Measurements from ENCODE around the gene RHAG. TPM values are rescaled to one million over a fixed set of nuclear protein-coding genes. Genes with fewer than 3 reads are reported as not detected.
"Not testable (repeated sequence)": the region's sequence is repeated elsewhere in the genome, so short reads cannot be mapped to it uniquely, and the experiment has no call there.

RHAG gene
- total RNA-seq, 3 donors from 2014 or later = 0.22 to 0.32 TPM; not detected in 1

DNA sequence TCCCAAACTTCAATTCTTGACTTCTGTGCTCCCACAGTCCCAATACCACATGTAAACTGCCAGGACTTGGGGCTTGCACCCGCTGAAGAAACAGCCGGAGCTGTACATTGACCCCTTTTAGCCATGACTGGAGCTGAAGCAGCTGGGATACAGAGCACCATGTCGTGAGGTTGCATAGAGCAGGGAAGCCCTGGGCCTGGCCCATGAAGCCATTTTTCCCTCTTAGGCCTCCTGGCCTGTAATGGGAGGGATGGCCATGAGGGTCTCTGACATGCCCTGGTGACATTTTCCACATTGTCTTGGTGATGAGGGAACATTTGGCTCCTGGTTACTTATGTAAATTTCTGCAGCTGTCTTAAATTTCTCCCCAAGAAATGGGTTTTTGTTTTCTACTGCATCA is 9.8 kb downstream of the RHAG start:
- no peak for DNase-seq
- Mint-ChIP-seq H3K4me1 (ENCODE audit: low read depth) (no peaks in the 10 kb centered on the region), H3K27me3 (ENCODE audit: low read depth) (no peaks in the 10 kb centered on the region), H3K36me3 (ENCODE audit: insufficient read depth) (no peaks in the 10 kb centered on the region), H3K4me3 (no peak overlapping the region), H3K9me3 (peaks cover 3% of the 10 kb centered on the region)
- no peak for ATAC-seq

GRCh38 chr6:49618257-49618656 is 18.4 kb downstream of the RHAG start:
- Mint-ChIP-seq H3K4me3 (no peak overlapping the region), H3K36me3 (ENCODE audit: insufficient read depth) (no peaks in the 10 kb centered on the region), H3K27me3 (ENCODE audit: low read depth) (no peaks in the 10 kb centered on the region), H3K9me3 (no peaks in the 10 kb centered on the region), H3K4me1 (ENCODE audit: low read depth) (no peaks in the 10 kb centered on the region)
- DNase-seq (no peak), ATAC-seq (no peak)

DNA sequence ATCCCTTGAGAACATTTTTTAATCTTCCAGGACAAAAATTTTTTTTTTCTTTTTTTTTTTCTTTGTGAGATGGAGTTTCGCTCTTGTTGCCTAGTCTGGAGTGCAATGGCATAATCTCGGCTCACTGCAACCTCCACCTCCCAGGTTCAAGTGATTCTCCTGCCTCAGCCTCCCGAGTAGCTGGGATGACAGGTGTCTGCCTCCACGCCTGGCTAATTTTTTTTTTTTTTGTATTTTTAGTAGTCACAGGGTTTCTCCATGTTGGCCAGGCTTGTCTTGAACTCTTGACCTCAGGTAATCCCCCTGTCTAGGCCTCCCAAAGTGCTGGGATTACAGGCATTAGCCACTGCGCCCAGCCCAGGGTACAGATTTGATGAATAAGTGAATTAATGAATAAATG is 22.5 kb downstream of the RHAG start:
- not testable (repeated sequence) for H3K9me3 Mint-ChIP-seq; H3K4me3 Mint-ChIP-seq; H3K4me1 Mint-ChIP-seq (ENCODE audit: low read depth); H3K36me3 Mint-ChIP-seq (ENCODE audit: insufficient read depth); DNase-seq; H3K27me3 Mint-ChIP-seq (ENCODE audit: low read depth); ATAC-seq

DNA sequence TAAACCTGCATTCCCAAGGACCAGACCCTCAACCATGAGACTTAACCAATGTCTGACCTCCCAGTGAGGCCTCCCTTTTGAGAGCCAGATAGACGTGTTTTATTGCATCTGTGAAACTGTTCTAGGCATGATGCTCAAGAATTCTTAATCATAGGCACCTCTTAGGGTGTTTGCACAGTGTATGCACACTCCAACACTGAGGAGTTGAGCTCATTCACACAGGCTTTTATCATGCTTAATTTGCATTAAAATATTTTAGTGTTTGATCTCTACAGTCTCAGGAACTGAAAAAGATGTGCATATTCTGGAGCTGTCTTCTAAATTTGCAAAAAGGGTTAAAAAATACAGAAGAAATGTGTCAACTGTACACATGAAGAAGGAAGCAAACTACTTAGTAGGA is 27.4 kb downstream of the RHAG start:
- Mint-ChIP-seq H3K9me3 (no peaks in the 10 kb centered on the region), H3K27me3 (ENCODE audit: low read depth) (peaks cover 7% of the 10 kb centered on the region), H3K4me3 (no peak overlapping the region), H3K4me1 (ENCODE audit: low read depth) (no peaks in the 10 kb centered on the region), H3K36me3 (ENCODE audit: insufficient read depth) (no peaks in the 10 kb centered on the region)
- ATAC-seq (no peak), DNase-seq (no peak)

DNA sequence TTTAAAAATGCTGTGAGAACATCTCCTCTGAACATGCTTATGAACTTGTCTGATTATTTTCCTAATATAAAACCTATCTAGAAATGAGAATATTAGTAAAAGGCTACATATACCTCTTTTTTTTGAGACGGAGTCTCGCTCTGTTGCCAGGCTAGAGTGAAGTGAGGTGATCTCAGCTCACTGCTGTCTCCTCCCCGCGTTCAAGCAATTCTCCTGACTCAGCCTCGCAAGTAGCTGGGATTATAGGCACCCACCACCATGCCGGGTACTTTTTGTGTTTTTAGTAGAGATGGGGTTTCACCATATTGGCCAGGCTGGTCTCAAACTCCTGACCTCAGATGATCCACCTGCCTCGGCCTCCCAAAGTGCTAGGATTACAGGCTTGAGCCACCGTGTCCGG is 28.4 kb downstream of the RHAG start:
- DNase-seq; H3K4me3 Mint-ChIP-seq; H3K9me3 Mint-ChIP-seq; H3K27me3 Mint-ChIP-seq (ENCODE audit: low read depth); H3K36me3 Mint-ChIP-seq (ENCODE audit: insufficient read depth); H3K4me1 Mint-ChIP-seq (ENCODE audit: low read depth); ATAC-seq: not testable (repeated sequence)

DNA sequence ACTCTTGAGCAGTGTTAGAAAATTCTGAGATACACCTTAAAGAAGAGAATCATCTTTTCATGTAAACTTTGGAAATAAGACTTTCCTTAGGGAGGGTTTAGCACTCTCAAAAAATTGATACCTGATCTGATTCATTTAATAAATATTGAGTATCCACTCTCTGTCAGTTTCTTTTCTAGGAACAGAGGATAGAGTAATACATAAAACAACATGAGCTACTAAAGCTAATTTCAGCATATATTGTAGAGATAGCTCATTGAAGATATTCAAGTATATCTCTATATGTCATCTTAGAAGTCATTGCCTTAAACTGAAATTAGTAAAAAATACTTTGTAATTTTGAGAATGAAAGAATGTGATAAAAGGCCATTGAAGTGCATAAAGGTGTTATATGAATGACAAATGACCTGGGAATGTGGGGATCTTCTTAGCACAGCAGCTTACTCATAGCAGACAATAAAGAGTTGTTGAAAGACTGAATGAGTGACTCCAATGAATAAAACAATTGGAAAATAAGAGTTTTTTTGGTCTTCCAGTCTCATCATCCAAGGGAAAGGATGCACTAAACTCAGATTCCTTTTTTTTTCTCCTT is 29.2 kb downstream of the RHAG start:
- ATAC-seq (no peak), DNase-seq (no peak)
- Mint-ChIP-seq H3K4me1 (ENCODE audit: low read depth) (no peaks in the 10 kb centered on the region), H3K9me3 (no peaks in the 10 kb centered on the region), H3K36me3 (ENCODE audit: insufficient read depth) (no peaks in the 10 kb centered on the region), H3K4me3 (no peak overlapping the region), H3K27me3 (ENCODE audit: low read depth) (peaks cover 7% of the 10 kb centered on the region)

DNA sequence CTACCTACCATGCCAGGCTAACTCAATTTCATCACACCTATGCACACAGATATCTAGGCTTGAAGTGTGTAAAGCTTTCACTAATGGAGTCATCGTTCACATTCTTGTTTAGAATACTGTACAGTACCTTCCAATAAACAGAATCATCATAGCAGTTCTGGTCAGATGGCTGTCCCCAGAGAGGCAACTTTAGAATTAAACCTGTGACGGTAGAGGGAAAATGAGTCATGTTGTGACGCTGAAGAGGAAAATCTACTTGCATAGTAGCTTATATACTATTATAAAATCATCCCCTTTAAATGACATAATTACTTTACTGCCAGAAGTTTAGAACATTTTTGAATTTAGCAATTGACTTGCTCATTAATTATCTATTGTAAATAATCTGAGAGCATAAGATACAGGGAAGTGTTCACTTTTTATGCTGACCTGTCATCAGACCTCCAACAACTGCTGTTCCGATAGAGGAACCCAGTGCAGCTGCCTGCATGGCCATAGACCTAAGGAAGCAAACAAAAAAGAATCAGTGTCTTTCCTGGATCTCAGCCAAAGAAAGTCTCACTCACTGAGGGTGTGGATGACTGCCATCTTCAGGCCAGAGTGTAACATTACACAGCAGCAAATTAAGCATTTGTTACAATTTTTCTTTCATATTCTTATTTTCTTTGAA is 29.8 kb downstream of the RHAG start:
- no peaks in the 10 kb centered on the region for H3K36me3 Mint-ChIP-seq (ENCODE audit: insufficient read depth)
- H3K9me3 Mint-ChIP-seq = no peaks in the 10 kb centered on the region
- DNase-seq (no peak), ATAC-seq (peak in 1 of 2 donors; percentile 41)
- H3K27me3 Mint-ChIP-seq (ENCODE audit: low read depth) = peaks cover 7% of the 10 kb centered on the region
- no peaks in the 10 kb centered on the region for H3K4me1 Mint-ChIP-seq (ENCODE audit: low read depth)
- no peak overlapping the region for H3K4me3 Mint-ChIP-seq

- ATAC-seq; H3K27me3 Mint-ChIP-seq (ENCODE audit: low read depth); DNase-seq: not testable (repeated sequence)
Observed at GRCh38 chr6:49604080-49604479, 32.6 kb downstream of the RHAG start.

DNA sequence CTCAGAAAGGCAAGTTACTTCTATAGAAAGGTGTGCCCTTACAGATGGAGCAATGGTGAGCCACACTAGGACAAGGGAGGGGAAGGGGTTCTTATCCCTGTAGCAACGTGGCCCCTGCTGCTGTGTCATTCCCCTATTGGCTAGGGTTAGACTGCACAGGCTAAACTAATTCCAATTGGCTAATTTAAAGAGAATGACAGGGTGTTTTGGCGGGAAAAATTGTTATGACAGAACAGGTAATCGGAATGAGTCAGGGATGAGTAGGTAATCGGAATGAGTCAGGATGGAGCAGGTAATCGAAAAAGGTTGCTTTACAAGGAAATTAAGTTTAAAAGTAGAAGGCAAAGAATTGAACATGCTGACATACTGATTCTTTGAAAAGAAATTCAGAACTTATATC is 49.4 kb downstream of the RHAG start:
- H3K9me3 Mint-ChIP-seq; H3K4me1 Mint-ChIP-seq (ENCODE audit: low read depth); DNase-seq; H3K27me3 Mint-ChIP-seq (ENCODE audit: low read depth); H3K36me3 Mint-ChIP-seq (ENCODE audit: insufficient read depth); ATAC-seq; H3K4me3 Mint-ChIP-seq: not testable (repeated sequence)

More at GRCh38 chr6:49604080-49604479, 32.6 kb downstream of the RHAG start:
- H3K4me1 Mint-ChIP-seq (ENCODE audit: low read depth); H3K4me3 Mint-ChIP-seq; H3K9me3 Mint-ChIP-seq; H3K36me3 Mint-ChIP-seq (ENCODE audit: insufficient read depth): not testable (repeated sequence)

DNA sequence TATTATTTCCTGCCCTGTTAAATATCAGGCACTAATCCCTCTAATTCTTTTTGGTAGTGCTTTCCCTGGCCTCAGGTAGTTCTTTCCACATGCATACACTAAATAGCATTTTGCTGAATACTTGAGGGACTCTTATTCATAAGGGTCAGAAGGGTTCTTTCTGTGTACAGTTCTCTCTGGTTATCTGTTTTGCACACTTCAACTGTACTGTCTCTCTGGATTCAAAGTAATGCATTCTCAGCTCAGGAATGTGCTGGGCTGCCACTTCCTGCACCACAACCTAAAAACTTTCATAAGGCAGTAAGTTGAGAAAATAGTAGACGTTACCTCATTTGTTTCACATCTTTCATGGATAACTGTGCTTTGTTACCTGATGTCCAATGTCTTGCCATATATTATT is 54.1 kb downstream of the RHAG start:
- ATAC-seq (no peak), DNase-seq (no peak)
- Mint-ChIP-seq H3K36me3 (ENCODE audit: insufficient read depth) (no peaks in the 10 kb centered on the region), H3K4me3 (no peak overlapping the region), H3K9me3 (peaks cover 4% of the 10 kb centered on the region), H3K27me3 (ENCODE audit: low read depth) (peaks cover 2% of the 10 kb centered on the region), H3K4me1 (ENCODE audit: low read depth) (no peaks in the 10 kb centered on the region)

GRCh38 chr6:49579649-49580048 is 57.0 kb downstream of the RHAG start:
- ATAC-seq (no peak), DNase-seq (no peak)
- H3K36me3 Mint-ChIP-seq (ENCODE audit: insufficient read depth) = no peaks in the 10 kb centered on the region
- H3K4me1 Mint-ChIP-seq (ENCODE audit: low read depth) = no peaks in the 10 kb centered on the region
- peaks cover 2% of the 10 kb centered on the region for H3K27me3 Mint-ChIP-seq (ENCODE audit: low read depth)
- H3K4me3 Mint-ChIP-seq = no peak overlapping the region
- H3K9me3 Mint-ChIP-seq = peaks cover 4% of the 10 kb centered on the region

GRCh38 chr6:49576618-49577017 is 60.0 kb downstream of the RHAG start:
- peaks cover 4% of the 10 kb centered on the region for H3K9me3 Mint-ChIP-seq
- no peaks in the 10 kb centered on the region for H3K4me1 Mint-ChIP-seq (ENCODE audit: low read depth)
- no peak for ATAC-seq
- no peak for DNase-seq
- no peak overlapping the region for H3K4me3 Mint-ChIP-seq
- no peaks in the 10 kb centered on the region for H3K36me3 Mint-ChIP-seq (ENCODE audit: insufficient read depth)
- peaks cover 2% of the 10 kb centered on the region for H3K27me3 Mint-ChIP-seq (ENCODE audit: low read depth)

- ATAC-seq (no peak), DNase-seq (no peak)
- Mint-ChIP-seq H3K9me3 (no peaks in the 10 kb centered on the region), H3K36me3 (ENCODE audit: insufficient read depth) (no peaks in the 10 kb centered on the region), H3K4me3 (no peak overlapping the region), H3K4me1 (ENCODE audit: low read depth) (no peaks in the 10 kb centered on the region), H3K27me3 (ENCODE audit: low read depth) (peaks cover 7% of the 10 kb centered on the region)
Observed at GRCh38 chr6:49570474-49571079, 66.1 kb downstream of the RHAG start.

DNA sequence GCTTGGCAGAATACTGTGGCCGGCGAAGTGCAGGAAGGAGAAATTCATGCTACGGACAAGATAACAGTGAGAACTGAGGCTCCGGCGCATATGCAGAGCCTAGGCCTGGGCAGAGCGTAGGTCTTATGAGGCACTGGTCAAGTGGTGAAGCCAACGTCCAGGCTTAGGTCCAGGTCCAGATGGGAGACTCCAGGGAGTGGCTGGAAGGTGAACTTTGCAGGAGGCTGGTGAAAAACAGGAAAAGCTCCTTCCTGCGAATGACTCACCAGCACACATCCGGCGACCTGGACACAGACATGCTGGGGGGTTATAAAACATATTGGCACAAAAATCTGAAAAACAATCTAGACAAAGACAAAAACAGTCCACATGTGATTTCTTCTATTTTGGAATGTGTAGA is 70.8 kb downstream of the RHAG start:
- ATAC-seq = no peak

DNA sequence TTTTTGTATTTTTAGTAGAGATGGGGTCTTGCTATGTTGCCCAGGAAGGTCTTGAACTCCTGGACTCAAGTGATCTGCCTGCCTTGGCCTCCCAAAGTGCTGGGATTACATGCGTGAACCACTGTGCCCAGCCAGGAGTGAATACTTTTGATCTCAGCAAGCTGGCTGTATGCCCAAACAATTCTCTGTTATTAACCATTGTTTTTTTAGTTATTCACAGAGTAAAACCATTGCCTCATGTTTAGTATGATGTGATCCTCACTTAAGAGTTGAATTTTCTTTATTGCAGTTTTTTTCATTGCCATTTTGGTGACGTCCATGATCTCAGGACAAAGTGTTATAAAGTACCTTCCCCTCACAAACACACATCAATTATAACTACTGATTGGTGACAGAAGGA is 71.4 kb downstream of the RHAG start:
- ATAC-seq = no peak
- H3K4me1 Mint-ChIP-seq (ENCODE audit: low read depth) = no peaks in the 10 kb centered on the region
- no peaks in the 10 kb centered on the region for H3K9me3 Mint-ChIP-seq
- H3K4me3 Mint-ChIP-seq = no peak overlapping the region
- peaks cover 15% of the 10 kb centered on the region for H3K27me3 Mint-ChIP-seq (ENCODE audit: low read depth)
- H3K36me3 Mint-ChIP-seq (ENCODE audit: insufficient read depth) = no peaks in the 10 kb centered on the region
- DNase-seq = no peak

More for the DNA sequence above, 70.8 kb downstream of the RHAG start:
- H3K36me3 Mint-ChIP-seq (ENCODE audit: insufficient read depth) = no peaks in the 10 kb centered on the region
- H3K9me3 Mint-ChIP-seq = no peaks in the 10 kb centered on the region
- DNase-seq = no peak
- peaks cover 15% of the 10 kb centered on the region for H3K27me3 Mint-ChIP-seq (ENCODE audit: low read depth)
- H3K4me3 Mint-ChIP-seq = no peak overlapping the region
- H3K4me1 Mint-ChIP-seq (ENCODE audit: low read depth) = no peaks in the 10 kb centered on the region

Data from activated T-cell treated with anti-CD3 and anti-CD28 coated beads, Interleukin-2, amount 50 U/mL, for 4 hours (primary cell).